Esophagus squamous epithelium (tissue), 5 donors: Measurements from ENCODE around the gene SALL1. TPM values are rescaled to one million over a fixed set of nuclear protein-coding genes. Genes with fewer than 3 reads are reported as not detected.

Experiments
- DNase-seq: peaks from one replicate; lab custom pipeline; 2025; lab: John Stamatoyannopoulos, UW
- H3K27ac ChIP-seq, 4 donors: fragments of 200-600 bp; sonication (generic); one replicate each; pipeline ENCODE4 v1.5.1; 2016 to 2019; ENCODE audit warnings: mild to moderate bottlenecking in 1 of 4
- H3K27me3 ChIP-seq, 4 donors: fragments of 200-600 bp; sonication (generic); 1 replicate in 3 of 4; 2 replicates in 1 of 4; pipeline versions ENCODE4 v1.5.1 to v1.6.0; 2017 to 2021; ENCODE audit warnings: antibody characterized with exemption in 1 of 4
- H3K36me3 ChIP-seq, 3 donors: fragments of 200-600 bp; sonication (generic); one replicate each; pipeline ENCODE4 v1.5.1; 2016 to 2019
- H3K4me1 ChIP-seq, 3 donors: fragments of 200-600 bp; sonication (generic); one replicate each; pipeline ENCODE4 v1.5.1; 2017 to 2019
- H3K4me3 ChIP-seq, 4 donors: fragments of 200-600 bp; sonication (generic); 1 replicate in 3 of 4; 2 replicates in 1 of 4; pipeline ENCODE4 v1.5.1; 2016 to 2019; ENCODE audit warnings: mild to moderate bottlenecking in 2 of 4, moderate library complexity in 1 of 4
- H3K9me3 ChIP-seq, 3 donors: fragments of 200-600 bp; sonication (generic); one replicate each; pipeline ENCODE4 v1.5.1; 2016 to 2019
- POLR2A ChIP-seq, 4 donors: fragments of 450-650 bp; IDR thresholded peaks; one replicate each; pipeline ENCODE4 v1.6.1; 2017; ENCODE audit warnings: antibody characterized with exemption in 4 of 4, mild to moderate bottlenecking in 4 of 4, moderate library complexity in 3 of 4
- WGBS, 2 donors: methylation state at CpG; one replicate each; pipeline ENCODE4 v1.1.5; 2018; 5-methylcytosine and 5-hydroxymethylcytosine counted together
- intact Hi-C: fragments of 100-400 bp; cut with DNase I; formaldehyde crosslinking; loops from one replicate; pipeline ENCODE4 v1.15.0; 2022
- total RNA-seq, 4 donors: library from RNA; depleted of rRNA; stranded (reverse); fragments of >200 nt; gene quantifications; one replicate each; pipeline ENCODE4 v1.1.0, GENCODE V29; 2016
- TF ChIP-seq, protein P1 (sequence below), 6 experiments: fragments of 450-650 bp in 4 of 6; fragments of 200-600 bp in 2 of 6; sonication (generic) in 2 of 6; IDR thresholded peaks; one replicate each; pipeline ENCODE4 v1.5.1; 2016 to 2019; ENCODE audit warnings: antibody characterized with exemption in 6 of 6, mild to moderate bottlenecking in 4 of 6, moderate library complexity in 4 of 6
- donor health status: DM: yes; HTN: yes; CAD: no.

The SALL1 gene
- total RNA-seq, 4 donors from 2014 or later, result 0.04 to 0.95 TPM; not detected in 2

DNA sequence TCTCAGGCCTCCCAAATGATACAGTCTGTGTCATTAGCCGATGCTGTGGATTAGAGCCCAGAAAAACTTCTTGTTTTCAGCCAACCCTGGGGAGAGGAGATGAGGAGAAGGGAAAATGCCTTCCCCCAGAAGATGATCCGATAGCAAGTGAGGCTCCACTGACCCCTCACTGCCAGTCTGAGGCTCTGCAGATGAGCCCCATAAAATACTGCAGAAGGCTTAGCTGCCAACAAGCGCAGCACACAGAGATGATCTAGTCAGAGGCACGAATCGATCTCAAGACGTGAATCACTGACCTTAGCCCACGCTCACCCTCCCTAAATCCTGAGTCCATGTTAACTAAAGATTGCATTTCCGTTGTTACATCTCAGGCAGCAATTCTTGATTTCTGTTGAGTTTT is 31.5 kb downstream of the SALL1 start:
- no peak overlapping the region for H3K4me3 ChIP-seq
- H3K9me3 ChIP-seq, result no peaks in the 10 kb centered on the region
- intact Hi-C loops, result no loop called here
- TF ChIP-seq POLR2A (IDR thresholded peaks at IDR 0.05), result no peak
- TF ChIP-seq, protein P1, sequence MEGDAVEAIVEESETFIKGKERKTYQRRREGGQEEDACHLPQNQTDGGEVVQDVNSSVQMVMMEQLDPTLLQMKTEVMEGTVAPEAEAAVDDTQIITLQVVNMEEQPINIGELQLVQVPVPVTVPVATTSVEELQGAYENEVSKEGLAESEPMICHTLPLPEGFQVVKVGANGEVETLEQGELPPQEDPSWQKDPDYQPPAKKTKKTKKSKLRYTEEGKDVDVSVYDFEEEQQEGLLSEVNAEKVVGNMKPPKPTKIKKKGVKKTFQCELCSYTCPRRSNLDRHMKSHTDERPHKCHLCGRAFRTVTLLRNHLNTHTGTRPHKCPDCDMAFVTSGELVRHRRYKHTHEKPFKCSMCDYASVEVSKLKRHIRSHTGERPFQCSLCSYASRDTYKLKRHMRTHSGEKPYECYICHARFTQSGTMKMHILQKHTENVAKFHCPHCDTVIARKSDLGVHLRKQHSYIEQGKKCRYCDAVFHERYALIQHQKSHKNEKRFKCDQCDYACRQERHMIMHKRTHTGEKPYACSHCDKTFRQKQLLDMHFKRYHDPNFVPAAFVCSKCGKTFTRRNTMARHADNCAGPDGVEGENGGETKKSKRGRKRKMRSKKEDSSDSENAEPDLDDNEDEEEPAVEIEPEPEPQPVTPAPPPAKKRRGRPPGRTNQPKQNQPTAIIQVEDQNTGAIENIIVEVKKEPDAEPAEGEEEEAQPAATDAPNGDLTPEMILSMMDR (IDR thresholded peaks at IDR 0.05), result no peak
- H3K27ac ChIP-seq, result no peak overlapping the region
- H3K27me3 ChIP-seq, result peaks cover 0 to 67% (median 0%) of the 10 kb centered on the region in 4 donors
- H3K36me3 ChIP-seq, result no peaks in the 10 kb centered on the region
- no peaks in the 10 kb centered on the region for H3K4me1 ChIP-seq
- DNase-seq, result no peak
- 61 to 65% methylated on average over 8 of the region's 8 CpGs for WGBS, 2 donors

DNA sequence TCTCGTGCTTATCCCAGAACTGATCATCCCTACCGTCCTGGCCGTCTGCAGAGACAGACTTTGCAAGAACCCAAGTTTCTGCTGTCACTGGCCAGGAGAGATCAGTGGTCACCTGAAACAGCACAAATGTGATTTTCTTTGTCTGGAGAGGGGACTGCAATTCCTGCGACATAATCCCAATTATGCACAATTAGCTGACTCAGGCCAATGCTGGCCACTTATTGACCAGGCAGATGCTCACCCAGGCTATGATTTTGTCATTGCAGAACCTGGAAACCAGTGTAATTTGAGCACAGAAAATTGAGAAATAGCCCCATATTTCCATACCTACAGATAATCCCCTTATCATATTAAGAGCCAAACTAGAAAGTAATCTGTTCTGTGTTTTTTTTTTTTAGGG is 34.7 kb downstream of the SALL1 start:
- Histone ChIP-seq H3K27ac (no peak overlapping the region), H3K4me1 (peaks cover 0 to 6% (median 0%) of the 10 kb centered on the region in 3 donors), H3K9me3 (no peaks in the 10 kb centered on the region), H3K27me3 (peaks cover 0 to 78% (median 4%) of the 10 kb centered on the region in 4 donors), H3K36me3 (no peaks in the 10 kb centered on the region), H3K4me3 (no peak overlapping the region)
- TF ChIP-seq, protein P1 (IDR thresholded peaks at IDR 0.05), result no peak
- no peak for TF ChIP-seq POLR2A (IDR thresholded peaks at IDR 0.05)
- DNase-seq, result no peak
- 53 to 60% methylated on average over 4 of the region's 4 CpGs for WGBS, 2 donors
- intact Hi-C loops, result no loop called here

DNA sequence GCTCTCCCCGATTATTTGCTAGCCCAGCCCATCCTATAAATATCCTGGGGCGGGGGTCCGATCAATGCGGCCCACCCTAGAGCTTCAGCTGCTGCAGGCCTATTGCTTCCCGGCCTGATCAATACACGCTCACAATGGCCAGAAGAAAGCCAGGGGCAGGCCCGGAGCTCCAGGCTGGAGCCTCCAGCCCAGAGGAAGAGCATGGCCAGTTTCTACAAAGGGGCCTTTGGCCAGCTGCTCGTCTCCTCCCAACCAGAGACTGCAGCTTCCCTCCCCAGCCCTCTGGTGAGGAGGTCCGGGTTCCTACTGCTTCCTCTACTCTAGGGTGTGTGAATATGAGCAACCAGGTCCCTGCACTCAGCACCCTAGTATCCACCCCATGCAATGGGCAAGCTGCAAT is 36.7 kb downstream of the SALL1 start:
- H3K27me3 ChIP-seq, result peaks cover 0 to 79% (median 4%) of the 10 kb centered on the region in 4 donors
- TF ChIP-seq POLR2A (IDR thresholded peaks at IDR 0.05), result no peak
- TF ChIP-seq, protein P1 (IDR thresholded peaks at IDR 0.05), result no peak
- H3K4me3 ChIP-seq, result no peak overlapping the region
- no peak for DNase-seq
- no peaks in the 10 kb centered on the region for H3K9me3 ChIP-seq
- intact Hi-C loops, result no loop called here
- H3K27ac ChIP-seq, result no peak overlapping the region
- 30 to 50% methylated on average over 4 to 8 of the region's 9 CpGs for WGBS, 2 donors
- H3K36me3 ChIP-seq, result no peaks in the 10 kb centered on the region
- peaks cover 0 to 6% (median 0%) of the 10 kb centered on the region in 3 donors for H3K4me1 ChIP-seq

DNA sequence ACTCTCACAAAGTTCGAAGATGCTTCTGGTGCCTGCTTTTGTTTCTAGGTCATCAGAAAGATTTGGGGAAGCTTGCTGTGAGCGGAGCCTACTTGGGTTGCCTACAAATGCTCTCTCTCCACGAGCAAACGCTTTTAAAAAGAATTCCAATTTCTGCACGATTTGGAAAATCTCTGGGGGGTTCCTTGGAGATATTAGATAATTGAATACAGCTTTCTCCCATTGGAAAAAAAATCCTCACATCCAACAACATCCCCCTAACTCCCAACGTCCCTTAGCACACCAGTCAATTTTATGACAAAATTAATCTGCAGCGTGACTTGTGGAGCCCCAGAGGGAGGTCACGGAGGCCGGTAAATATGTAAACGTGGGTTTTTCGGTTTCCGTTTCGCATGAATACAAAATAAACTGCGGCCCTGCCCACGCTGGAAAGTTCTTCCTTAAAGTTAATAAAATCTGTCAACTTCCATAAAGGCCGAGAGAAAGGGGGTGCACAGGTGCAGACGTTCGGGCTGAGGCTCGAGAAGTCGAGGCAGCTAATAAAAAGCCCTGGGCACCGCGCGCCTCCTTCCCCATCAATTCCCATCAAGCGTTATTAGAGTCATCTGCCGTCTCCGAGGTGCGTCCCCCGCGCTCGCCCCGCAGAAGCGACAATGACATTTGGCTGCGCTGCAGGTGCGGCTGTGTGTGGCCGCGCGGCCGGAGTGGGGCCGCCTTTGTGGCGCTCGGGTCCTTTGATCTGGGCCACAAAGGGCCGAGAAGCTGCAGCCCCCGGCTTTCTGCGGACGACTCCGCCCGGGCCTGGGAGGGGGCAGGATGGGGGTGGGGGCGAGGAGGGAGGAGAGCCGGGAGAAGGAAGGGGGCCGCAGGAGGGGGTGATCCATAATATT is 37.6 kb downstream of the SALL1 start:
- 7 to 11% methylated on average over 19 to 27 of the region's 50 CpGs for WGBS, 2 donors

More for the DNA sequence above, 37.6 kb downstream of the SALL1 start:
- peaks cover 0 to 74% (median 4%) of the 10 kb centered on the region in 4 donors for H3K27me3 ChIP-seq
- no peak for DNase-seq
- H3K9me3 ChIP-seq, result no peaks in the 10 kb centered on the region
- intact Hi-C loops, result no loop called here
- no peaks in the 10 kb centered on the region for H3K36me3 ChIP-seq
- peaks cover 0 to 6% (median 0%) of the 10 kb centered on the region in 3 donors for H3K4me1 ChIP-seq
- peak overlapping the region in 1 of 4 donors; percentile 18 for H3K4me3 ChIP-seq
- H3K27ac ChIP-seq, result no peak overlapping the region
- TF ChIP-seq, protein P1 (IDR thresholded peaks at IDR 0.05), result no peak
- TF ChIP-seq POLR2A (IDR thresholded peaks at IDR 0.05), result no peak
